Stromal cell of bone marrow (primary cell): ENCODE results near the gene ARL3.

Experiments
- DNase-seq: peaks from one replicate; pipeline ENCODE4 v3.0.0-alpha.2; 2012; ENCODE audit warnings: low read depth

Gene ARL3

DNA sequence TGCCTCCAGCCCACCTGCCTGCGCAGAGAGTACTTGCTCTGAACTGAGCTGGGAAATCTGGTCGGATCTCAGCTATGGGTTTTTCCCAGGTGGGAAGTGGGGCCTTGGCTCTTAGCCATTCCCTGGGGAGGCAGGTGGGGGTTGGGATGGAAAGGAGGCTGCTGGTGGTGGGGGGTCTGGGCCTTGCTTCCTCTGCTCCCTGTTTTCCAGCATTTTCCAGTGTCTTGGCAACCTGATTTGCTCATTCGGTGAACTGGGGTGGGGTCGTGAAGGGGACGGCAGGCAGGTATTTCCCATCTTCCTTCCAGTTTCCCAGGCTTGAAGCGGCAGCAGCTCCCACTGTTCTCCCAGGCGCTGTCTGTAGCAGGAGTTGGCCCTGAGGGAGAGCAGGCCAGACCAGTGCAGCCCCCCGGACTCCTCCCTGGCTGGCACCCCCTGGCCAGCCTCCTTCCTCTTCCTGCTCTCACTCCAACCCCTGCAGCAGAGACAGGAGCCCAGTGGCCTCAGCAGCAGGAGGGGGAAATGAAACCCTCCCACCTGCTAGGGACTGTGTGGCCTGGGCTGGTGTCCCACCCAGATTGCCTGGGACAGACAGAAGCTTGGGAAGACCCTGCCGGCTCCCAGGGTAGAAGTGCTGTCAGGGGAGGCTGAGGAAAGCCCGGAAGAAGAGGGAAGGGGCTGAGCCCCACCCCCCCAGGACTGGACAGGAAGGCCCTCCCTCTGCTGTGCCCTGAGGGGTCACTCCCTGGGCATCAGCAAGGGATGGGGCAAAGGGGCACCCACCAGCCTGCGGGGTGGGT, 63.3 kb downstream of the ARL3 start:
- no peak for DNase-seq

DNA sequence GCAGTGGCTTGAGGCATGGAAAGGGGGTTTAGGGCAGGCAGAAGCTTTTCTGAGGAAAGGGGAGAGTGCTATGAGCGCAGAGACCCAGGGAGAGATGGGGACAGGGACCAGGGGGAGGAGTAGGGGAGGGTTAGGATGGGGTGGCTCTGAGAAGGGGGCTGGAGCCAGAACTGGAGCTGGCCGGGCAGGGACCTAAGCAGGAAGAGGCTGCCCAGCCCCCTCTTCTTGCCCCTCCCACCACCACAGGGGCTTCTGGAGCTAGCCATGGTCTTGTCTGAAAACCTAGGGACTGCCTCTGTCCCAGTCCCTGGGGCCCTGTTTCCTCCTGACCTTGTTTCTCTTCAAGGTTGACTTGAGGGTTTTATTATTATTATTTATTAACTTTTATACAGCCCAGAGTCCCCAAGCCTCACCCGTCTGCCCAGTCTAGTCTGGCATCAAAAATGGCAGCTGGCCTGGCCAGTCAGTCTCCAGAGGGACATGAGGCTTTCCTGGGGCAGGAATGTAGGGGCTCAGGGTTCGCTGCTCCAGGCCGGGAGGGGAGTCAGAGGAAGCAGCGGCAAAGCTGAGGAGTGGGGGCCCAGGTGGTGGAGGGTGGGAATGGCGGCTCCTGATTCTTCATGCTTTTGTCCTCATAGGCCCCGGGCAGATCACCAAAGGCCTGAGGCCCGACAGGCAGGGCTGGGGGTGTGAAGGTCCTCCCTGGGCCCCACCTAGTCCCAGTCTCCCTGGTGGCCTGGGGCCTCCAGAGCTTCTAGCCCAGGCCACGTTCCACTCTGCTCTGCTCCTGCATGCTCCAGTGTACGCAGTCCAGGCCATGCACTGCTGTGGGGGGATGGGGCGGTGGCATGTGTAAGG, 64.2 kb downstream of the ARL3 start:
- DNase-seq = no peak

- DNase-seq = no peak
Measured at GRCh38 chr10:102648889-102649796, 65.1 kb downstream of the ARL3 start.

DNA sequence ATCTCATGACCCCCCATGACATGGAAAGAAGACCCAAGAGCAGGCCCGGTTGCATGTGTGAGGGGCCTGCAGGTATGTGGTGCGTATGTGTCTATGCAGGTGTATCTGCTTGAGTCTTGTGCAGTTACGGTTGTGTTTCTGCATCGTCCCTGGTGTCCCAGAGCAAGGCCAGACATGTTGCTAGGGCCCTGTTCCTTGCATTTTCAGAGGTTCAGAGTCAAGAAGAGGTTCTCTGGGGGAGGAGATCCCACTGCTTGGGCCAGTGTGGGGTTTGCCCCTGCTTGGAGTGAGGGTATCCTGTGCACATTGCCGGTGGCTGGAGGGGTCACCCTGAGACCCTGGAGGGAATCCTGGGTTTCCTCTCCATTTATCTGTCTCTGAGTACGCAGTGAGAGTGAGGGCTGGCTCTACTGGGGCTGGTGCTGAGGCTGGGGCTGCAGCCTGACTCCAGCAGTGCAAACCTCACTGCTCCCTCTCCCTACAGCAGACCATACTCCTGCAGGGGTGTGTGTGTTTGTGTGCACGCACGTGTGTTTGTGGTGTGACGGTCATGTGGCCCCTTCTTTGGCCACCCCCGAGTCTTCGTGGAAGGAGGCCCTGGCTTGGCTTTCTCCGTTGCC, 65.8 kb downstream of the ARL3 start:
- DNase-seq = no peak

DNA sequence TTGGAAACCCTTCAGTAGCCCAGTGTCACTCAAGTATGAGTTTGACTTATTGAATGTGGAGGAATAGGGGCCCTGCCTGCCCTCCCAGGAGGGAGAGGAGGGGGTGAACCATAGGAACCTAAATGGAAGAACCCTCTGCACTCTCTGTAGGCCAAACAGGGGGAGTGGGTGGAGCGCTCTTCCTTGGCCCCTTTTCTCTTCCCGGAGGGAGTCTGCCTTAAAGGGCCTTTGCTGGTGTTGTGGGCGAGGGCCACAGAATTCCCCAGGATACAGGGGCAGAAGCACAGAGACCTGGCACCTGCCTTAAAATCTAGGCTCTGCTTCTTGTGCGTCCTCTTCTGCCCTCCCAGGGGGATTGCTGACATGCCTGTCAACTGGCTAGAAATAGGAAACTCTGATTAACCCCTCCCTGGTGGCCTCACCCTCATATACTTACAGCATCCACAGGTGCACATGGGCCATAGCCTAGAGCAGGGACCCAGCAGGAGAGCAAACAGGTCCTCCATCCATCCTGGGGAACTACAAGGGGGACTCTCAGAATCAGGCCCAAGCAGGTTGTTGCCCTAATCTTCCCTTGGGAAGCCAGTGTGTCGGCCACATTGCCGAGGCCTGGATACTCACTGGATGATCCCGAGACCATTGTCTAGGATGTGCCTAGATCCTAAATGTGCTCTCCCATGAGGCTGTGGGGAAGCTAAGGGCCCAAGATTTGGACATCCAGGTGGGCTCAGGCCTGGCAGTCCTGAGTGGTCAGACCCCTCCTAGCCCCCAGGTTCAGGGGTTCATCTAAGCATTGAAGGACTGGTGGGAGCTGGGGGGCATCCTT, 66.5 kb downstream of the ARL3 start:
- DNase-seq = no peak

- DNase-seq = no peak
Measured at GRCh38 chr10:102646610-102647442, 67.4 kb downstream of the ARL3 start.

GRCh38 chr10:102645741-102646609, 68.2 kb downstream of the ARL3 start:
- DNase-seq = peak; percentile 96

GRCh38 chr10:102645388-102645740, 68.8 kb downstream of the ARL3 start:
- DNase-seq = no peak

DNA sequence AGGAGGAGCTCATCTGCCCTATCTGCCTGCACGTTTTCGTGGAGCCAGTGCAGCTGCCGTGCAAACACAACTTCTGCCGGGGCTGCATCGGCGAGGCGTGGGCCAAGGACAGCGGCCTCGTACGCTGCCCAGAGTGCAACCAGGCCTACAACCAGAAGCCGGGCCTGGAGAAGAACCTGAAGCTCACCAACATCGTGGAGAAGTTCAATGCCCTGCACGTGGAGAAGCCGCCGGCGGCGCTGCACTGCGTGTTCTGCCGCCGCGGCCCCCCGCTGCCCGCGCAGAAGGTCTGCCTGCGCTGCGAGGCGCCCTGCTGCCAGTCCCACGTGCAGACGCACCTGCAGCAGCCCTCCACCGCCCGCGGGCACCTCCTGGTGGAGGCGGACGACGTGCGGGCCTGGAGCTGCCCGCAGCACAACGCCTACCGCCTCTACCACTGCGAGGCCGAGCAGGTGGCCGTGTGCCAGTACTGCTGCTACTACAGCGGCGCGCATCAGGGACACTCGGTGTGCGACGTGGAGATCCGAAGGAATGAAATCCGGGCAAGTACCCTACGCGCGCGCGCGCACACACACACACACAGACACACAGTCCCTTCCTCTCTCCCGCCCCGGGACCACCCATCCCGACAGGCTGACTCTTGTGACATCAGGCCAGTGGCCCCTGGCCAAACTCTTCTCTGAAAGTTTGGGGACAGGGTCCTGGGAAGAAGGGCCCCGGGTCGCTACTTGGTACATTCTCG, 69.4 kb downstream of the ARL3 start:
- no peak for DNase-seq

- DNase-seq = no peak
Measured at GRCh38 chr10:102644066-102644645, 70.0 kb downstream of the ARL3 start, which contains the start of gene TRIM8. Gene TRIM8 (plus strand): TSS chr10:102644479. CDS start chr10:102644618, 139 bp downstream.

- DNase-seq = peak; percentile 76
Measured at GRCh38 chr10:102643336-102644065, 70.7 kb downstream of the ARL3 start.

DNA sequence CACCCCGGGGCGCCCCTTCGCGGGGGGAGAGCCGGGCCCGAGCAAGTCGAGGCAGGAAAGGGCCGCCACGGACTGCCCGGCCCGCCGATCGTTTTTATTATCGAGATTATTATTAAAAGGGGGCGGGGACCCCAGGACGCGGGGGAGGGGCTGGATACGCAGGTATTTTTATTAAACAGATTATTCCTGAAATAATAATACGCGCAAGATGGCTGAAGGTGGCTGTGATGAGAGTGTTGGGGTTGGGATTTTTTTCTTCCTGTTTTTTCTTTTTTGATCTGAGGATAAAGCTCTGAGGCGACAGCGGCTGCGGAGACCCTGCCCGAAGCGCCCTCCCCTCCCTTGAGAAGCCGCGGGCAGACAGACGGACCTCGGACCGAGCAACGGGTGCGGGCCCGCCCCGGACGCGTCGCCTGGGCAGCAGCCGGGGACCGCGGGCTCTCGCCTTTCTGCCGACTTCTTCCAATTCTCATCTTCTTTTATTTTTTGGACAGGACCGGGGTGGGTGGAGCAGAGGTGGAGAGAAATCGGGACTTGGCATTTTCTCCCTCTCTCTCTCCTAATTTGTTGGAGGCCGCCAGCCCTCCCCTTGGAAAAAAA, 71.4 kb downstream of the ARL3 start:
- DNase-seq = peak; percentile 75

- peak; percentile 94 for DNase-seq
Measured at GRCh38 chr10:102641880-102642735, 72.1 kb downstream of the ARL3 start.

DNA sequence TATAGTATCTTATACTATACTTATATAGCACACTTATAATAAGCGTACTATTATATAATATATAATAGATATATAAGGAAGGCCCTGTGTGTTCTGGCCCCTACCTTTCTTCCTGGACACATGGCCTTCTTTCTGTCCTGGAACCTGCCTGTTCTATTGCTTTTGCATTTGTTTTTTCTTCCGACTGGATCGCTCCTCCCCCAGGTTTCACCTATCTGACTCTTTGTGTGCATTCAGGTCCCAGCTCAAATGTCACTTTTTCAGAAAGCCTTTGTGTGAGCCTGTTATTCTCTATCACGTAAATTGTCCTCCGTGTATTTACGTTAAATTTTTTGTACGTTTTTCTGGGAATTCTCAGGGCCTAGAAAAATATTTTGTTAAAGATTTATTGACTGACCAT, 72.8 kb downstream of the ARL3 start:
- DNase-seq = no peak

DNA sequence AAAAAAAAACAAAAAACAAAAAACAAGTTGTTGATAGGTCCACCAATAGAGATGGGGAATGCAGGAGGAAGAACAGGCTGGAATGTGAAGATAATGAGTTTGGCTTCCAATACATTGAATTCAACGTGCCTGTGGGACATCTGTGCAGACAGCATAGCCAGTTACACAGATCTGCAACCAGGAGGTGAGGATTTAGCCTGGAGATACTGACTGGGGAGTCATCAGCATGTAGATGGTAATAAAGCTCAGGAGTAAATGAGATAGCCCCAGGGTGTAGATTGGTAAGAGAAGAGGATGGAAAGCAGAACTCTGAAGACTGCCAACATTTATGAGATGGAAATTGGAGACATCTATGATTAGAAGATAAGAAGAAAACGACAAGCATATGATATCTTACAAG, 74.7 kb downstream of the ARL3 start:
- no peak for DNase-seq

DNA sequence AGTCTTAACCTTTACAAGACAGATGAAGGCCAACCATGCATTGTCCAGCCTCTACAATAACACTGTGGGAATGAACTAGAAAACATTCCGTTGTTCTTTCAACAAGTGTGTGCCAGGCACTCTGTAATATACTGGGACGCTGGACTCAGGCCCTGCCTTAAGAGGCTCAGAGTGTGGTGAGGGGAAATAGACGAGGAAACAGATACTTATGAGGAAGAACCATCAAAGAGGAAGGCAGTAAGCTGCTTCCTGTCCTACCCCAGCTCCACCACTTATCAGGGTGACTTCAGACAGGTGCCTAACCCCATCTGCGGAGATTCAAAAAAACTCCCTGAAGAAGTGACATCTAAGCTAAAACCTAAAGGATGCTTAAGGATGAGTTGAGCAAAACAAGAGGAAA, 78.8 kb downstream of the ARL3 start:
- DNase-seq = no peak
